Measurements from ENCODE around the gene CENPX. TPM values are rescaled to one million over a fixed set of nuclear protein-coding genes. Genes with fewer than 3 reads are reported as not detected.
"Not testable (repeated sequence)": the region's sequence is repeated elsewhere in the genome, so short reads cannot be mapped to it uniquely, and the experiment has no call there.

CENPX gene
- total RNA-seq, 1 donor from 2014 or later: 22.8 TPM

DNA sequence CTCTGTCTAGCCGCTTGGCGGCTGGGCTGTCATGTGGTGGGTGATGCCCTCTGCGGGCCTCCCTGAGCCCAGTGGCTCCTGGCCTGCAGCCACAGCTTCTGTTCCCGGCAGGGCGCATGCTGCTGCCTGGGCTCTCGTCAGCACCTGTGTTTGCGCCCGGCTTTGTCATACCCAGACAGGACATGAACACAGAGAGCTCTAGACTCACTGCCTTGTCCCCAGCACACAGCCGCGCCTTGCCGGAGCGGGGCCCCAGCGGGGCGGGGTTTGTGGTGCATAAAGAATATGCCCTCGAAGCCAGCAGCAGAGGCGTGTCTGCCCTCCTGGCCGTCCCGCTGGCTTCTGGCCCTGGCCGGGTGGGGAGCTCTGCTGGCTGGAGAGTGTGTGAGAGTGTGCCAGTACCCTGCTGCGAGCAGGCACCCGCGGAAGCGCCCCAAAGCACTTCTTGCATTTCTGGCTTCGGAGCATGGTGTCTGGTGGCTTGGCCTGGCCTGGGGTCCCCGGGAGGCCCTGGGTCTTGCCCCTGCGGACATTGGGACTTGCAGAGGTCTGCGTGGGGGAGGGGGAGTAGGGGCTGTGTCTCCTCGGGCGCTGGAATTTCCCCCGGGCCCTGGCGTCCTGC is 30.9 kb downstream of the CENPX start:
- peak; percentile 85 for DNase-seq (ENCODE audit: low spot score)
- intact Hi-C loops (cut with DNase I): no loop called here

DNA sequence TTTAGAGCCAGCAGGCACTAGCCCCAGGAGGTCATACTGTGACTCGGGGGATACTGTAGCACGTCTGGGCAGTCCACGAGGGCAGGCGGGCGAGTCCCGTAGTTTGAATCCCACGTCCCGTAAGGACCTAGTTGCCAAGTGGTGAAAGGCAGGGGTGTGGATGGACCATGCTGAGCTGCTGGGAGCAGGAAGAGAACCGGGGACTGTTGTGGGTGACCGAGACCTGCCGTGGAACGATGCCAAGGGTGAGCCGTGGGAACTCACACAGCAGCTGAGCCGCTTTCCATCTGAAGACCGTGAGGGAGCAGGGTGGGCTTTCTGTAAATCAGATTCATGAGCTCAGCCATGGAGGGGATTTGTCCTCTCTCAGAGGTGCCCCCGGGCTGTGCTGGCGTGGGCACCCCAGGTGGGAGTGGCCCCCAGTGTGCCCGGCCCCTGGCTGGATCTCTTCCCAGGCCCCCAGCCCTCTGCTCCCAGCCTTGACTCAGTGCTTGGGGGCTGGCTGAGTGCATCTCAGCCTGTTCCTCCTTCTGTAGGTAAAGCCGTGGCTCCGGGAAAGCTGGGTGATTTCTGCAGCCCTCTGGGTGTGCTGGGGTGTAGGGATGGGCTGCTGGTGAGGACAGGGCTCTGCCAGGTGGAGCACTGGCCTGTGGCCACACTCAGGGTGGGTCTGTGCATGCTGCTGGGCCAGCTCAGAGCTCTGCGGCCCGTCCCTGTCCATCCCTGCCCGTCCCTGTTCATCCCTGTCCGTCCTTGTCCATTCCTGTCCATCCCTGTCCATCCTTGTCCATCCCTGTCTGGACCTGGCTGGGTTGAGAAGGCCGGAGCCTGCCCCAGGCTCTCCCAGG is 31.6 kb downstream of the CENPX start:
- DNase-seq (ENCODE audit: low spot score): no peak
- intact Hi-C loops (cut with DNase I): no loop called here

DNA sequence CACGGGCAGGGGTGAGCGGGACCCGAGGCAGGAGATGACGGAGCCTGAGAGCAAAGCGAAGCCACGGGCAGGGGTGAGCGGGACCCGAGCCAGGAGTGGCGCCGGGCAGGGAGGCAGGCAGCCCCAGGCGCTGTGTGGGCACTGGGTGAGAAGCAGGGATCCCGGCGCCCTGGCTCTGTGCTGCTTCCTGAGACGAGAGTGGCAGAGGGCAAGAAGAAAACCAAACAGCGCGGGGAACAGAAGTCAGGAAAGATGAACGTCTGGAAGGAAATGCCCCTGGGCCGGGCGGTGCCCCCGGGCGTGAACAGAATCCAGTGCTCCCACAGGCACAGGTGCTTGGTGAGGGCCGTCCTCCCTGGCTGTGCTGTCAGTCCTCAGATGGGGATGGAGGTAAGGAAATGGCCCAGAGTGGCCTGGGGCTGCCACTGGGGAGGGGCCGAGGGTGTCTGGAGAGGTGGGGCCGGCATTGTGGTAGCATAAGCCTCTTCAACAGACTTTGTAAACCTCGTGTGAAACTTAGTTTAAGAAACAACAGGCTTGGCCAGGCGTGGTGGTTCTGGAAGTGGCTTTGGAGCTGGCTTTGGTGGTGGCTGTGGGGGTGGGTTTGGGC is 35.4 kb downstream of the CENPX start:
- DNase-seq (ENCODE audit: low spot score): no peak
- intact Hi-C loops (cut with DNase I): no loop called here

DNA sequence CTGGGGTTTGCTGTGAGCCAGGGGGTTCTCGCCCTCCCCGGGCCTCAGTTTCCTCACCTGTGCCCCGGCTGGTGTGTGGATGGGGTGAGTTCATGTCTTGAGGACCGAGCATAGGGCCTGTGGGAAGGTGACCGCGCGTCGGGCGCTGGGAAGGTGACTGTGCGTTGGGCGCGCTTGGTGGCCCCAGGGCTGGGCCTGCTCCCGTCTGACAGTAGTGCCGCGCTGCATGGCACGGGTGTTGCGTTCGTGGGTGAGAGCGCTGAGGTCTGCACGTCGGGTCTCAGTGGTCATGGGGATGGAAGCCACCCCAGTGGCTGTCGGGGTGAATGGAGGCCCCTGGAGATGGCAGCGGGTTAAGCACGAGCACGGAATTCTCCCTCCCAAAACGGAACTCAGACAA is 36.1 kb downstream of the CENPX start:
- intact Hi-C loops (cut with DNase I): no loop called here
- DNase-seq (ENCODE audit: low spot score): no peak

DNA sequence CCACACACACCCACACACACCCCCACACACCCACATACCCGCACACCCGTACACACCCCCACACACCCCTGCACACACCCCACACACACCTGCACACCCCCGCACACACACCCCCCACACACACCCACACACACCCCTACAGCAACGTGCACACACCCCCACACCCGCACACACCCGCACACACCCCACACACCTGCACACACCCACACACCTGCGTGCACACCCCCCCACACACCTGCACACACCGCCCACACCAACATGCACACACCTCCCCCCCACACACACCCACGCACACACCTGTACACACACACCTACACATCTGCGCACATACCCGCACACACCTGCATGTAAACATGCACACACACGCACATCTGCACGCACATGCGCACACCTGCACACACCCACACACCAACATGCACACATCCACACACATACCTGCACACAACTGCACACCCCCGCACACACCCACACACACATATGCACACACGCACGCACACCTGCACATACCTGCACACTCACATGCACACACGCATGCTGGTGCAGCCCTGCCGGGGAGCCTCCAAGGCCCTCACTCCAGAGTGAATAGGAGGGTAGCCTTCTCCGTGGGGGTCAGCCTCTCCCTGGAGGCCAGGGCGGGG is 37.8 kb downstream of the CENPX start:
- intact Hi-C loops (cut with DNase I): no loop called here
- no peak for DNase-seq (ENCODE audit: low spot score)

DNA sequence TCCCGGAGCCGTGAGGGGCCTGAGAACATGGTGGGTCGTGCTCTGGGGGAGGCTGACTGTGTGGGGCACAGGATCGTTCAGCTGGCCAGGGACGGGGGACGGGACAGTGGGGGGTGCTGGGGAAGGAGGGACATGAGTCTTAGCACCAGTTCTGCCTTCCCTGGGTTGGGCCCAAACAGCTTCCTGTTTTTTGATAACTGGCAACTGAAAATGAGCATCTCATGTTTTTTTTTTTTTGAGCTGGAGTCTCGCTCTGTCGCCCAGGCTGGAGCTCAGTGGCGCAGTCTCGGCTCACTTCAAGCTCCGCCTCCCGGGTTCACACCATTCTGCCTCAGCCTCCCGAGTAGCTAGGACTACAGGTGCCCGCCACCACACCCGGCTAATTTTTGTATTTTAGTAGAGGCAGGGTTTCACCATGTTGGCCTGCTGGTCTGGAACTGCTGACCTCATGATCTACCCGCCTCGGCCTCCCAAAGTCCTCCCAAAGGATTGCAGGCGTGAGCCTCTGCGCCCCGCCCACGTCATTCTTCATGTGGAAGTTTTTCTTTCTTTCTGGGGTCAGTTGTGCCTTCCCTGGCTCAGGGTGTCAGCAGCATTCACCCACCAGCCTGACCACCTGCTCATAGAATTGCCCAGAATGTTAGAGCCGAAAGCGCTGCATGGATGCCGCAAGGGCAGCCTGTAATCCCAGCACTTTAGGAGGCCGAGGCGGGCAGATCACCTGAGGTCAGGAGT is 38.9 kb downstream of the CENPX start:
- intact Hi-C loops (cut with DNase I): no loop called here
- no peak for DNase-seq (ENCODE audit: low spot score)

DNA sequence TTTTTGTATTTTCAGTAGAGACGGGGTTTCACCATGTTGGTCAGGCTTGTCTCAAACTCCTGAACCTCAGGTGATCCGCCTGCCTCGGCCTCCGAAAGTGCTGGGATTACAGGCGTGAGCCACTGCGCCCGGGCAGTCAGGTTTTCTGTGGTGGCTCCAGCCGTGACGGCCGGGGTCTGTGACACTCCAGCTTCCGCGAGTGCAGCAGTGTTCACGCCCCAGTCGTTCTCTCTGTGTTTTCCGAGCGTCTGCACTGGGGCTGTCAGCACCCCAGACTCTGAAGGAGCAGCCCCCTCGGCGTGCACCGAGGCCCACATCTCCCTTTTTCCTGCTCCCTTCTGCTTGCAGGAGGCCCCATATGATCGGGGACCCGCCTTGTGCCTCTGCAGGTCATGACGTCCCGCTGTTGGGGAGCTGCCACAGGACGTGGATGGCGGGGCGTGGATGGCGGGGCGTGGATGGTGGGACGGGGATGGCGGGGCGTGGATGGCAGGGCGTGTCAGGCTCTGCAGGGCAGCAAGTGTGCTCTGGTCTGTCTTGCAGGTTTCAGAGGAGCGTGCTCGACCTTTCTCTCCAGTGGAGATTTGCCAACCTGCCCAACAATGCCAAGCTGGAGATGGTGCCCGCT is 39.6 kb downstream of the CENPX start:
- intact Hi-C loops (cut with DNase I): no loop called here
- DNase-seq (ENCODE audit: low spot score): no peak

DNA sequence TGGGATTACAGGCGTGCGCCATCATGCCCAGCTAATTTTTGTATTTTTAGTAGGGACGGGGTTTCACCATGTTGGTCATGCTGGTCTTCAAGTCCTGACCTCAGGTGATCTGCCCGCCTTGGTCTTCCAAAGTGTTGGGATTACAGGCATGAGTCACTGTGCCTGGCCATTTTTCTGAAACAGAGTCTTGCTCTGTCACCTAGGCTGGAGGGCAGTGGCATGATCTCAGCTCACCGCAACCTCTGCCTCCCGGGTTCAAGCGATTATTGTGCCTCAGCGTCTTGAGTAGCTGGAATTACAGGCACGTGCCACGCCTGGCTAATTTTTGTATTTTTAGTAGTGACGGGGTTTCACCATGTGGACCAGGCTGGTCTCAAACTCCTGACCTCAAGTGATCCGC is 41.2 kb downstream of the CENPX start:
- intact Hi-C loops (cut with DNase I); DNase-seq (ENCODE audit: low spot score): not testable (repeated sequence)

DNA sequence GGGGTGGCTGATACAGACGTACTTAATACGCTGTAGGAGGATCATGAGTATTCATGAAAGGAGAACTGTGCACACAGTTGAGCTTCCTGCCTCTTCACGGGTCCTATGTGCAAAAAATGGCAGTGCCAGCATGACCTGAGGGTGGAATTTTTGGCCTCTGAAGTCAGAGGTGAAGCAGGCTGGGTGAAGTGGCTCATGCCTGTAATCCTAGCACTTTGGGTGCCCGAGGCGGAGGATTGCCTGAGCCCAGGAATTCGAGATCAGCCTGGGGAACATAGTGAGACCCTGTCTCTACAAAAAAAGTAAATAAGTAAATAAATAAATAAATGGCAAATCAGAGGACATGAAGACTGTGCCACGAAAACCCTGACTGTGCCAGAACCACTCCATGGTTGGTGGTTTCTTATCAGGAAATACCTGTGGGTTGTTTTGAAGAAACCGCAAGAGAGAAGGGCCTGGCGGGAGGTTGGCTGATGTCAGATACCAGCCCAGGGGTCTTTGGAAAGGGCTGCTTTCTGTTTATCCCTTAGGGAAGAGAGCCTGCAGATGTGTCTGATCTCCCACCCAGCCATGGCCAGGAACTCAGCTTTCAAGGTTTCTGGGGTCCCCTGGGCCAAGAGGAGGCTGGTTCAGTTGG is 41.9 kb downstream of the CENPX start:
- intact Hi-C loops (cut with DNase I): no loop called here
- no peak for DNase-seq (ENCODE audit: low spot score)

DNA sequence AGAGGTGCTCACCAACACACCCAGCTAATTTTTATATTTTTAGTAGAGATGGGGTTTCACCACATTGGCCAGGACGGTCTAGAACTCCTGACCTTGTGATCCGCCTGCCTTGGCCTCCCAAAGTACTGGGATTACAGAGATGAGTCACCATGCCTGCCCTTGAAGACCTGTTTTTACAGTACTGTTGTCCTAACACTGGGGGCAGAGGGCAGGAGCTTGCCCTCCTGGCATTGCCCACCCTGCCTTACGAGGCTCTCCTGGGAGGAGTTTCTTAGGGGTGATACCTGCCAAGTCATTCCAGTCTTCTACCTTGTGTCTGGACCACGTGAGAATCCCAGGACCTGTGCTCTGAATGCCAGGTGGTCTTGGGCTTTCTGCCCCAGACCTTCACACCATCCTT is 42.6 kb downstream of the CENPX start:
- intact Hi-C loops (cut with DNase I): no loop called here
- no peak for DNase-seq (ENCODE audit: low spot score)

DNA sequence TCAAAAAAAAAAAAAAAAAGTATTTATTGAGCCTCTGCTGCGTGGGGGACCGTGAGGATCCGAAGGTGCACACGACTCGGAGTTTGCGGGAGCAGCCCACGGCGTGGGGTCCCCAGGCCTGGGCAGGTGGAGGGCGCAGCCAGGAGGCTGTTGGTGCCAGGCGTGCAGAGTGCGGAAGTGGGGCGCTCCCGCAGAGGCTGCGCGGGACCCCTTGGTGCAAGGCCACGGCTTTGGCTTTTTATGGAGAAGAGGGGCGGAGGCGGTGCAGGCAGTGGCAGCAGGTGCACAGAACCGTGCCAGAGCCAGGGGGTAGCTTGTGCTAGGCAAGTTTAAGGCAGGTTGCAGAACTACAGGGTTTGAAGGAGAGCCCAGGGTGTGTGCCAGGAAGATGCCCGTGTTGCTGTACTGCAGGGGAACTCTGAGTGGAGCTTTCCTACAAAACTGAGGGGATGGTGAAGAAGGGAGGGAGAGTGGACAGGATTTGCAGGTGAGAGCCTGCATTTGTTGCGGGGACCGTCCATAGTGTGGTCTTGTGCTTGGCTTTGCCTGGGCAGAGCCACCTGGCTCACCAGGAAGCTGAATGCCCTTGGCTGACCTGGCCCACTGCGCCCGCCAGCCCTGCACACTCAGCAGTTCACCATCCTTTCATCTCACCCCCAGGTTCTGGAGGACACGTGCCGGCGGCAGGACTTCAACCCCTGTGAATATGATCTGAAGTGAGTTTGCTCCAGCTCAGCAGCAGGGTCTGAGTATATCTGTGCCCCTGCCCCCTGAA is 44.0 kb downstream of the CENPX start:
- no peak for DNase-seq (ENCODE audit: low spot score)
- intact Hi-C loops (cut with DNase I): loop anchor here (5.0 kb wide), 1 partner anchor 44 kb away; the partner anchor contains the start of genes CENPX and LRRC45

DNA sequence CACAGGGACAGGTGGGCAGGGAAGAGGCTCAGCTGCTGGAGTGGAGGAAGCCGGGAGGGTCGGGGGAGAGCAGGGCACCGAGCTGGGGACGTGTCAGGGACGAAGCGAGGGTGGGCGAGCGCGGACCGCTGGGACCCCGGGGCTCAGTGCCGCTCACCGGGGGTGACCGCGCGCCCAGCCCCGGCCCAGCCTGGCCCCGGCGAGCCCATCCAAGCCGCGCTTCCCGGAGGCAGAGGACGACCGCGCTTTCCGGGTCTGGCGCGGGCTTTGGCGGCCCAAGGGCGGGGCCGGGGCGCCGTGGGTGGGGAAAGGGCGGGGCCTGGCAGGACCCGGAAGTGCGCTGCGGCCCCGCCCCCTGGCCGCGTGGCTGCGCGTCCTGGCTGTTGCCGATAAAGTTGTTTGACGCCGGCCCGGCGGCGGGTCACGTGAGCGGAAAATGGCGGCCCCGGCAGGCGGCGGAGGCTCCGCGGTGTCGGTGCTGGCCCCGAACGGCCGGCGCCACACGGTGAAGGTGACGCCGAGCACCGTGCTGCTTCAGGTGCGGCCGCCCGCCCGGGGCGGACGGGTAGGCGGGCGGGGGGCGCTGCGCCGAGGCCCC is 45.4 kb downstream of the CENPX start, which contains the start of gene ASPSCR1:
ASPSCR1 (plus strand) TSS at position 419 of the 598 bp plus-strand sequence; CDS start at position 437, 18 bp downstream.
- DNase-seq (ENCODE audit: low spot score): peak; percentile 95
- intact Hi-C loops (cut with DNase I): loop anchor here (5.0 kb wide), 1 partner anchor 45 kb away; the partner anchor contains the start of genes CENPX and LRRC45

DNA sequence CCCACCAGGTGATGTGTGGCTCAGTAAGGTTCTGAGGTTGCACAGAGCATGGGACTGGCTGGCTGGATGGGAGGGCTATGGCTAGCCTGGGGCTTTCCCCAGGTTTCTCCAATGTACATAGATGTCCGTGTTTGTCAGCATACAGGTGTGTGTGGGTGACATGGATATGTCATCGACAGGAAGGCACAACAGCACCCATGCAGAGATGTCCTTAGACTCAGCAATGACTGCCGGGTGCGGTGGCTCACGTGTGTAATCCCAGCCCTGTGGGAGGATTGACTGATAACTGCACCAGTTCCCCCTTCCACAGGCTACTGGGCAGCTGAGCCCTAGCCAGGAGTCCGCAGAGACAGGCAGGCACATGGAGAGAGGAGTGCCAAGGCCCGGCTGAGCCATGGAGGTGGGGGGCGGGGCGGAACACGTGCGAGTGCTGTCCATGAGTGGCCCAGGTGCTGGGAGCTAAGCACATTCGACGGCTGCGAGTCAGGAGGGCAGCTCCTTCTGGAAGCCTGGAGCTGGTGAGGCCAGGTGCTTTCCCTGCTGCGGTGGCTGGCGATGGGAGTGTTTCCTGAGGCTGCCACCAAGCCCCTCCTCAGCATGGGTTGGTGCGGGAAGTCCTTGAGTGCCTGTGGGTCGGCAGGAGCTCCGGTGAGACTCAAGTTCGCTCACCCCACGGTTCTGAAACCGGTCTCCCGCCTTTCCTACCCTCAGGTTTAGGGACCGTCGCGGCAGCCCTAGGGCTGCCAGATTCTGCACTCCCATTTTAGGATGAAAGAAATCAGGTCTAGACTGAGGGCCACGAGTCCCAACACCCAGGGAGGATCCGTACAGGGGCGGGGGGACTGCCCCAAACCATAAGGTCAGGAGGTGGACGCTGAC is 46.1 kb downstream of the CENPX start:
- intact Hi-C loops (cut with DNase I): loop anchor here (5.0 kb wide), 1 partner anchor 46 kb away; the partner anchor contains the start of genes CENPX and LRRC45
- no peak for DNase-seq (ENCODE audit: low spot score)

DNA sequence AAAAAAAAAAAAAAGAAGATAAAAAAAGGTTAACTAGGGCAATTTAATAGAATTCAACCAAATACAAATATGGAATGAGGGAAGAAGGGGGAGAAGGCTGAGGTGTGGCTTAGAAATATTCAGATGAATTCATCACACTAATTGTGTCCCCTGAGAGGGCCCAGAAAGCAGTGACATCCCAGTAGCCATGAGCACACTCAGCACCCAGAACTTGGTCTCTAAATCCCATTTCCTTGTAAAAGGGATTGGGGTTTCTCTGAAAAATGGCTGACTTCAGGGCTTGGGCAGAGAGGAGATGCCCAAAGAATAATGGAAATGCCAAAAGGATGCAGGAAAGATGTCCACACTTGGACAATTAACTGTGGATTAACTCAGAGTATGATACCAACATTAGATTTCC is 49.2 kb downstream of the CENPX start:
- intact Hi-C loops (cut with DNase I): no loop called here
- DNase-seq (ENCODE audit: low spot score): no peak

DNA sequence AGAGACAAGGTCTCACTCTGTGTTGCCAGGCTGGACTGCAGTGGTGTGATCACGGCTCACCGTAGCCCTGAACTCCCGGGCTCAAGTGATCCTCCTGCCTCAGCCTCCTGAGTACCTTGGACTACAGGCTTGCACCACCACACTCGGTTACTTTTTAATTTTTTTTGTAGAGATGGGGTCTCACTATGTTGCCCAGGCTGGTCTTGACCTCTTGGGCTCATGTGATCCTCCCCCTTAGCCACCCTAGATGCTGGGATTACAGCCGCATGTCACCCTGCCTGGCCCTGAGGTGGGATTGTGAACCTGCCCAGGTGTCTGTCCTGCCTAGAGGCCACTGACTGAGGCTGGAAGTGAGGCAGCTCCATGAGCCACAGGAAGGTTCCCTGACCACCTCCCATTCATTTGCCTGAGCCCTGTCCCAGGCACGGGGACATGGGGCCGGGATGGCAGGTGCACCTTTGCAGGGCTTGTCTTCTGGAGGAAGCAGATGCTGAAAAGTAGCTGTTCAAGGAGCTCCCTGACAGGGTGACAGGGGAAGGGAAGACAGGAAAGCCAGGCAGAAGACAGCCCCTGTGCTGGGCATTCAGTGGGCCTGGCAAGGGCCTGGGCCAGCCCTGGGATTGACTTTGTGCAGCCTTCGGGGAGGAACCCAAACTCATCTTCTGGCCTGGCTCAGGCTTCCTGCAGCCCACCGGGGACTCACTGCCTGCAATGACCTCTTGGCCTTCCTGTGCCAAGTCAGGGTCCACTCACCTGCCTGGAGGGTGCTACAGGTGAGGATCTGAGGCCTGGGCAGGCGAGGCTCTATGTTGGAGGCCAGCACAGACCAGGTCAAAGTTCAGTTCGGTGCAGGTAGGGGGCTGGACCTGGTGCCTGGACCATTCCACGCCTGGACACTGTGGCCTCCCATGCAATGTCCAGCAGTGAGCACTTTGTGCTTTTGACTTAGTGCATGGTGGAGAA is 53.5 kb downstream of the CENPX start:
- intact Hi-C loops (cut with DNase I): no loop called here
- DNase-seq (ENCODE audit: low spot score): no peak
